MM.1S (cell line): ENCODE measurements around the gene KCNK4.

Source experiments
- CTCF ChIP-seq: fragments of 300-600 bp; sonication (generic); IDR thresholded peaks from 2 replicates; pipeline ENCODE4 v1.5.1; 2016; ENCODE audit warnings: antibody characterized with exemption, low read length, mixed read lengths
- EZH2 ChIP-seq: fragments of 300-600 bp; sonication (generic); optimal IDR thresholded peaks from 2 replicates; pipeline ENCODE3; 2017; ENCODE audit warnings: low read depth, mild to moderate bottlenecking, antibody characterized with exemption, low read length, mixed read lengths

- TF ChIP-seq CTCF (no peak), EZH2 (no peak)
These were observed 24.8 kb upstream of the KCNK4 start for GRCh38 chr11:64266339-64266738.
